CD14-positive monocyte (primary cell): ENCODE measurements around the gene UGDH. TPM values are rescaled to one million over a fixed set of nuclear protein-coding genes. Genes with fewer than 3 reads are reported as not detected.

Experiments
- DNase-seq, 3 donors: peaks; one replicate each; pipeline ENCODE4 v3.0.0-alpha.2; 2011 to 2022
- H2AFZ ChIP-seq: 2 replicates; pipeline ENCODE4 v1.6.0; 2012; ENCODE audit warnings: mild to moderate bottlenecking, low read depth, low read length, inconsistent platforms; ENCODE audit not compliant: insufficient read depth, poor library complexity, severe bottlenecking
- H3K27ac ChIP-seq, 2 donors: 1 replicate in 1 of 2; 2 replicates in 1 of 2; pipeline ENCODE4 v1.5.1; 2012 to 2013; ENCODE audit warnings: low read length in 2 of 2, control low read depth in 1 of 2, inconsistent platforms in 1 of 2, low read depth in 1 of 2, mild to moderate bottlenecking in 1 of 2
- H3K27me3 ChIP-seq, 2 donors: one replicate each; pipeline versions ENCODE4 v1.6.0 to v1.6.1; 2011 to 2013; ENCODE audit warnings: low read length in 2 of 2; ENCODE audit not compliant: control insufficient read depth in 2 of 2, insufficient read depth in 2 of 2
- H3K36me3 ChIP-seq, 2 donors: replicated peaks in 1 of 2; 1 replicate in 1 of 2; 2 replicates in 1 of 2; pipeline versions ENCODE4 v1.5.1 to v1.6.1; 2012 to 2013; ENCODE audit warnings: low read length in 2 of 2, control low read depth in 1 of 2, inconsistent platforms in 1 of 2, mild to moderate bottlenecking in 1 of 2; ENCODE audit not compliant: insufficient read depth in 2 of 2, control insufficient read depth in 1 of 2
- H3K4me1 ChIP-seq, 2 donors: 1 replicate in 1 of 2; 2 replicates in 1 of 2; pipeline versions ENCODE4 v1.5.1 to v1.6.1; 2012 to 2013; ENCODE audit warnings: low read length in 2 of 2, control low read depth in 1 of 2, inconsistent platforms in 1 of 2, mild to moderate bottlenecking in 1 of 2, moderate library complexity in 1 of 2; ENCODE audit not compliant: insufficient read depth in 2 of 2, control insufficient read depth in 1 of 2
- H3K4me2 ChIP-seq: replicated peaks from 2 replicates; pipeline ENCODE3; 2012; ENCODE audit warnings: low read length, moderate library complexity, mild to moderate bottlenecking; ENCODE audit not compliant: poor library complexity, severe bottlenecking; ENCODE audit errors: extremely low read depth
- H3K4me3 ChIP-seq, 3 experiments: fragments of 200-600 bp in 1 of 3; sonication (generic) in 1 of 3; replicated peaks in 1 of 3; 1 replicate in 2 of 3; 2 replicates in 1 of 3; pipeline ENCODE4 v1.5.1; 2011 to 2013; ENCODE audit warnings: low read length in 3 of 3, mild to moderate bottlenecking in 3 of 3, control low read depth in 2 of 3, low read depth in 2 of 3, inconsistent platforms in 1 of 3, moderate library complexity in 1 of 3
- H3K79me2 ChIP-seq: 2 replicates; pipeline ENCODE4 v1.6.0; 2012; ENCODE audit warnings: mild to moderate bottlenecking, control low read depth, inconsistent platforms, low read length, moderate library complexity; ENCODE audit not compliant: insufficient read depth
- H3K9ac ChIP-seq: 2 replicates; pipeline ENCODE4 v1.6.0; 2017; ENCODE audit warnings: low read length, mild to moderate bottlenecking; ENCODE audit not compliant: insufficient read depth, poor library complexity, severe bottlenecking
- H3K9me3 ChIP-seq, 2 donors: replicated peaks in 1 of 2; 1 replicate in 1 of 2; 2 replicates in 1 of 2; pipeline versions ENCODE4 v1.5.1 to v1.6.1; 2012 to 2013; ENCODE audit warnings: low read length in 2 of 2, control low read depth in 1 of 2; ENCODE audit not compliant: control insufficient read depth in 1 of 2, insufficient read depth in 1 of 2
- H4K20me1 ChIP-seq: 2 replicates; pipeline ENCODE4 v1.6.0; 2012; ENCODE audit warnings: mild to moderate bottlenecking, low read length, control low read depth, moderate library complexity; ENCODE audit not compliant: insufficient read depth
- H3K27ac Mint-ChIP-seq, 7 donors: one replicate each; pipeline ENCODE4 v1.8.0; 2020; ENCODE audit warnings: mild to moderate bottlenecking in 7 of 7, mixed read lengths in 7 of 7, moderate library complexity in 6 of 7, inconsistent platforms in 2 of 7
- H3K27me3 Mint-ChIP-seq, 3 donors: one replicate each; pipeline ENCODE4 v1.8.0; 2021 to 2022; ENCODE audit warnings: low read depth in 3 of 3, mild to moderate bottlenecking in 3 of 3, mixed read lengths in 3 of 3, moderate library complexity in 3 of 3, inconsistent platforms in 1 of 3
- H3K36me3 Mint-ChIP-seq, 2 donors: one replicate each; pipeline ENCODE4 v1.8.0; 2020; ENCODE audit warnings: mixed read lengths in 2 of 2, inconsistent platforms in 1 of 2, mild to moderate bottlenecking in 1 of 2
- H3K4me1 Mint-ChIP-seq: one replicate; pipeline ENCODE4 v1.8.0; 2020; ENCODE audit warnings: mild to moderate bottlenecking, mixed read lengths
- H3K4me3 Mint-ChIP-seq, 2 donors: one replicate each; pipeline ENCODE4 v1.8.0; 2020; ENCODE audit warnings: mild to moderate bottlenecking in 2 of 2, mixed read lengths in 2 of 2, moderate library complexity in 1 of 2
- H3K9me3 Mint-ChIP-seq, 7 donors: one replicate each; pipeline ENCODE4 v1.8.0; 2020 to 2022; ENCODE audit warnings: mixed read lengths in 7 of 7, mild to moderate bottlenecking in 6 of 7, moderate library complexity in 6 of 7, inconsistent platforms in 2 of 7
- WGBS: methylation state at CpG from one replicate; pipeline ENCODE4 v1.1.5; 2013; ENCODE audit warnings: missing lambda C conversion rate; ENCODE audit not compliant: insufficient coverage; 5-methylcytosine and 5-hydroxymethylcytosine counted together
- intact Hi-C, 2 donors: fragments of 100-400 bp; cut with micrococcal nuclease; formaldehyde crosslinking; loops; one replicate each; pipeline versions ENCODE4 v1.15.0 to v1.15.1; 2023
- polyA plus RNA-seq, 3 donors: library from polyadenylated mRNA; depleted of rRNA in 1 of 3; unstranded in 2 of 3; stranded (reverse) in 1 of 3; fragments of 300-500 nt in 2 of 3; fragments of >200 nt in 1 of 3; fragmentation: Illumina TruSeq in 2 of 3; gene quantifications; 1 replicate in 2 of 3; 2 replicates in 1 of 3; pipeline ENCODE4 v1.2.3, GENCODE V29; 2012 to 2021
- TF ChIP-seq, protein P1 (sequence below): fragments of 200-600 bp; IDR thresholded peaks from one replicate; pipeline ENCODE4 v1.8.0; 2022; ENCODE audit warnings: antibody characterized with exemption, mild to moderate bottlenecking

The UGDH gene
- polyA plus RNA-seq, 3 donors = 4.6 to 19.7 (median 16.7) TPM

DNA sequence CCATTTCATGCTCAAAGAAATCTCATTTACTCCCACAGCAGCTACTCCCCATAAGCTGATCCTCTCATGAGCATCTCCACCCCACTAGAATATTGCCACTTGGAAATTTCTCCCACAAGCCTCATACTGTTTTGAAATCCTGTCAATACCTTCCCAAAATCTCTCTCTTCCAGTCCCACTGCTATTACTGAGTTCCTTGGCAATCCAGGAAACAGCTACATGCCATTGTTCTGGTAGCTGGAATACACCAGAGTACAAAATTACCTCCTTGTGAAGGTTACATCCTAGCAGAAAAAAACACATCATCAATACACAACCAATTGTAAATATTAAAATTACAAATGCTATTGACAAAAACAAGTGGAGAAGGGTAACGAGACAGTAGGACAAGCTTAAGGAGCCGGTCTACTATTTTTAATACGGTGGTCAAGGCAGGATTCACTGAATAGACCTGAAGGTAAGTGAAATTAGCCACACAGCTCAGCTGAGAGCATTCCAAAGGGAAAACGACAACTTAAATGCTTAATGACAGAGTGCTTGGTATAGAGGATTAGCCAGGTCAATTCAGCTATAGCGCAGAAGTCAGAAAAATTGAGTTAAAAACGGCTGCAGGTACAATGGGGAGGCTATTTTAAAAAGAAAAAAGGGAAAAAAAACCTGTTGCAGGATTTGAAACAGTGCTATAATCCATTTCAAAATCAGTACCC is 74.9 kb downstream of the UGDH start:
- Histone ChIP-seq H3K9me3 (no peaks in the 10 kb centered on the region), H3K36me3 (peaks cover 67 to 83% of the 10 kb centered on the region in 2 donors), H3K27me3 (peaks cover 0 to 2% of the 10 kb centered on the region in 2 donors), H4K20me1 (peaks cover 61% of the 10 kb centered on the region), H3K4me1 (peaks cover 5 to 13% of the 10 kb centered on the region in 2 donors), H3K4me3 (no peak overlapping the region), H2AFZ (no peak overlapping the region), H3K4me2 (no peak overlapping the region), H3K27ac (no peak overlapping the region), H3K9ac (no peak overlapping the region), H3K79me2 (peaks cover 22% of the 10 kb centered on the region)
- Mint-ChIP-seq H3K36me3 (peaks cover 64 to 83% of the 10 kb centered on the region in 2 donors), H3K4me3 (no peak overlapping the region), H3K27ac (peak overlapping the region in 2 of 7 donors; percentile 44 to 53), H3K4me1 (peaks cover 18% of the 10 kb centered on the region), H3K27me3 (peaks cover under 1 to 3% (median 1%) of the 10 kb centered on the region in 3 donors), H3K9me3 (peaks cover 0 to 1% (median 0%) of the 10 kb centered on the region in 7 donors)
- no peak for DNase-seq
- WGBS = 94% methylated on average over 5 of the region's 6 CpGs
- TF ChIP-seq, protein P1, sequence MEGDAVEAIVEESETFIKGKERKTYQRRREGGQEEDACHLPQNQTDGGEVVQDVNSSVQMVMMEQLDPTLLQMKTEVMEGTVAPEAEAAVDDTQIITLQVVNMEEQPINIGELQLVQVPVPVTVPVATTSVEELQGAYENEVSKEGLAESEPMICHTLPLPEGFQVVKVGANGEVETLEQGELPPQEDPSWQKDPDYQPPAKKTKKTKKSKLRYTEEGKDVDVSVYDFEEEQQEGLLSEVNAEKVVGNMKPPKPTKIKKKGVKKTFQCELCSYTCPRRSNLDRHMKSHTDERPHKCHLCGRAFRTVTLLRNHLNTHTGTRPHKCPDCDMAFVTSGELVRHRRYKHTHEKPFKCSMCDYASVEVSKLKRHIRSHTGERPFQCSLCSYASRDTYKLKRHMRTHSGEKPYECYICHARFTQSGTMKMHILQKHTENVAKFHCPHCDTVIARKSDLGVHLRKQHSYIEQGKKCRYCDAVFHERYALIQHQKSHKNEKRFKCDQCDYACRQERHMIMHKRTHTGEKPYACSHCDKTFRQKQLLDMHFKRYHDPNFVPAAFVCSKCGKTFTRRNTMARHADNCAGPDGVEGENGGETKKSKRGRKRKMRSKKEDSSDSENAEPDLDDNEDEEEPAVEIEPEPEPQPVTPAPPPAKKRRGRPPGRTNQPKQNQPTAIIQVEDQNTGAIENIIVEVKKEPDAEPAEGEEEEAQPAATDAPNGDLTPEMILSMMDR = no peak
- intact Hi-C loops = loop anchor here (10.0 kb wide), 2 partner anchors 242 to 268 kb away; partner anchors contain the start of genes UBE2K (in 1 of the 2) and WDR19 (in 1 of the 2)

DNA sequence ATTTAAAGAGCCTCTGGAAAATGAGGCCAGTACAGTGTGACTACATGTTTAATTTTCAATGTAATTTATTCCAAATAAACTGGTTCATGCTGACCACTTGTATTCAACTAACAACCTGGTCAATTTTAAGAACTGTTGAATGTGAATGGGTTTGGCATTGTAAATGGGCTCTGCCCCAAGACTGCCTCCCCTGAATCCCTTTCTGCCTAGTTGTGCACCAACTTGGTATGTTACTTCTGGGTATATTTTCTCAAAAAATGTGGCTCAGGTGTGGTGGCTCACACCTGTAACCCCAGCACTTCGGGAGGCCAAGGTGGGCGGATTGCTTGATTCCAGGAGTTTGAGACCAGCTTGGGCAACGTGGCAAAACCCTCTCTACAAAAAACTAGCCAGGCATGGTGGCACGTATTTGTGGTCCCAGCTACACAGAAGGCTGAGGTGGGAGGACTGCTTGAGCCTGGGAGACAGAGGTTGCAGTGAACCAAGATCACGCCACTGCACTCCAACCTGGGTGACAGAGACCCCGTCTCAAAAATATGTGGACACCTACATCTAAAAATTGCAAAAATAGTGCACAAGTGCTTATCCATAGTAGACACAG is 75.7 kb downstream of the UGDH start:
- no peaks in the 10 kb centered on the region for H3K9me3 ChIP-seq
- intact Hi-C loops = loop anchor here (10.0 kb wide), 2 partner anchors 243 to 267 kb away; partner anchors contain the start of genes UBE2K (in 1 of the 2) and WDR19 (in 1 of the 2)
- WGBS = 90% methylated on average over 2 of the region's 6 CpGs
- no peak for DNase-seq
- Mint-ChIP-seq H3K27me3 (peaks cover 5 to 8% (median 8%) of the 10 kb centered on the region in 3 donors), H3K36me3 (peaks cover 56 to 76% of the 10 kb centered on the region in 2 donors), H3K27ac (peak overlapping the region in 3 of 7 donors; percentile 18 to 79 (median 19)), H3K4me1 (peaks cover 14% of the 10 kb centered on the region), H3K4me3 (no peak overlapping the region), H3K9me3 (peaks cover 0 to 4% (median 0%) of the 10 kb centered on the region in 7 donors)
- no peak overlapping the region for H3K27ac ChIP-seq
- H3K27me3 ChIP-seq = peaks cover 0 to 5% of the 10 kb centered on the region in 2 donors
- H2AFZ ChIP-seq = no peak overlapping the region
- no peak overlapping the region for H3K4me2 ChIP-seq
- peaks cover 57% of the 10 kb centered on the region for H4K20me1 ChIP-seq
- H3K9ac ChIP-seq = no peak overlapping the region
- peaks cover 5 to 14% of the 10 kb centered on the region in 2 donors for H3K4me1 ChIP-seq
- no peak overlapping the region for H3K4me3 ChIP-seq
- H3K79me2 ChIP-seq = peaks cover 14% of the 10 kb centered on the region
- H3K36me3 ChIP-seq = peaks cover 59 to 75% of the 10 kb centered on the region in 2 donors
- TF ChIP-seq, protein P1 = no peak
